SJSA1 (cell line): ENCODE data around the gene CHST7. TPM values are rescaled to one million over a fixed set of nuclear protein-coding genes. Genes with fewer than 3 reads are reported as not detected.

Source experiments
- DNase-seq, 2 experiments: peaks; one replicate each; pipeline ENCODE4 v3.0.0-alpha.2; 2015 to 2020; ENCODE audit warnings: low spot score in 2 of 2, low read depth in 1 of 2
- H3K27ac ChIP-seq: fragments of 250-450 bp; sonication (Bioruptor Pico); 2 replicates; pipeline ENCODE4 v1.5.1; 2020; ENCODE audit warnings: mild to moderate bottlenecking, moderate library complexity
- H3K27me3 ChIP-seq: fragments of 250-450 bp; sonication (Bioruptor Pico); replicated peaks from 2 replicates; pipeline ENCODE4 v1.5.1; 2020; ENCODE audit warnings: mild to moderate bottlenecking, moderate library complexity
- H3K36me3 ChIP-seq: fragments of 250-450 bp; sonication (Bioruptor Pico); 2 replicates; pipeline ENCODE4 v1.5.1; 2020; ENCODE audit warnings: mild to moderate bottlenecking
- H3K4me1 ChIP-seq: fragments of 250-450 bp; sonication (Bioruptor Pico); replicated peaks from 2 replicates; pipeline ENCODE4 v1.6.1; 2021; ENCODE audit warnings: mild to moderate bottlenecking
- H3K4me3 ChIP-seq: fragments of 250-450 bp; sonication (Bioruptor Pico); 2 replicates; pipeline ENCODE4 v1.5.1; 2020; ENCODE audit warnings: mild to moderate bottlenecking
- H3K9me3 ChIP-seq: fragments of 250-450 bp; sonication (Bioruptor Pico); replicated peaks from 2 replicates; pipeline ENCODE4 v1.5.1; 2020; ENCODE audit warnings: mild to moderate bottlenecking
- total RNA-seq: library from RNA; depleted of rRNA; stranded (reverse); fragments of >200 nt; shearing (Covaris generic); gene quantifications from 2 replicates; pipeline ENCODE4 v1.2.3, GENCODE V29; 2014

CHST7 gene
- total RNA-seq, 1 experiment from 2014 or later: 15.3 TPM

DNA sequence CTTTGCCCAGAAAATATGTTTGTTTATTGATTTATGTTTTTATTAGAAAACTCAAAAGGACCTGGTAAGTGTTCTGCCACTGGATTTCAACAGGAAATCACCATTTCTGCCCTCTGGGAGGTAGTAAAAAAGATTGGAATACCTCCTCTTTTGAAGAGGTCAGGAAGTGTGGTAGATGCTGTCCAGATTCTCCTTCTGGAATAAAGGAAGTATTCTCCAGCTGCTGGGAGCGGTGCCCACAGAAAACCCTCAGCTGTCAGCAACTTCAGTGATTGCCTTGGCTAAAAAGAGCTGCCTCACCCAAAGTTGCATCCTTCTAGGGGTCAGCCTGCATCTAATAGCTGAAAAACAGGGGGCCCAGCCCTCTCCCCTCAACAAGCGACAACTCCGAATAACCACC, 14.5 kb upstream of the CHST7 start:
- H3K9me3 ChIP-seq: no peaks in the 10 kb centered on the region
- no peak overlapping the region for H3K4me3 ChIP-seq
- no peak overlapping the region for H3K27ac ChIP-seq
- no peaks in the 10 kb centered on the region for H3K27me3 ChIP-seq
- H3K36me3 ChIP-seq: no peaks in the 10 kb centered on the region
- no peak for DNase-seq
- no peaks in the 10 kb centered on the region for H3K4me1 ChIP-seq

DNA sequence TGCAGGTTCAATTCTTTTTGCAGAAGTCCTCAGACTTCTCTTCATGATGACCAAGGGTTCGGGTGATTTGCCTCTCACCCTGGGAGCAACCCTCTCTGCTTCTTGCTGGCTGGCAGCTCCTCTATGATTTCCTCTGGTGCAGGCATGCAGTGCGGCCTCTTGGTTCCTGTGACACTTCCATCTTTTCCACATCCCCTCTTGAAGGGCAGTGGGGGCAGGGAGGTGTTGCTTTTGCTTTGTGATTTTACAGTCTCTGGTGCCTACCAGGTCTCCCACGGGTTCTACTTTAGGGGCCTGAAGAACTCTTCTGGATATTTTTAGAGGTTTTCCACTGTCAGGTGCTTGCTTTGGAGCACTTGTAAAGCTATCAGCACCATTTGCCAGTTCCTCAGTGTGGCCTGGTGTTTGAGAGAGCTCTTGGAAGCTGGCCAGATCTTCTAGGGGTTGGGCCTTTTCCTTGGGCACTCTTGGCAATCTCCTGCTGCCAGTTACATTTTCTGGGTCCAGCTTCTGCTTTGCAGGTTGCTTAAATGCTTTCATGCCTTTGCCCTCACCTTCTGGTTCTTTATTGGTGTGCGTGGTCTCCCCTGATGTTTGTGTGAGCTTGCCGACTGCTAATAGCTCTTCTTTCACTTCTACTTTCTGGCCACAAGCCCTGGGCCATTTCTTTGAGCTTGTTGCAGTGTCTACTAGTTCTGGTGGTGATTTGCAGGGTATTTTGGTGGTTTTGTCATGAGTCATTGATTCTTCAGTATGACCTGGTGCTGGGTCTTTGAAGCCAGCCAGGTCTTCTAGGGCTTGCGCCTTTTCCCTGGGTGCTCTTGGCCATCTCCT, 11.5 kb upstream of the CHST7 start:
- Histone ChIP-seq H3K4me3 (no peak overlapping the region), H3K27ac (no peak overlapping the region), H3K9me3 (no peaks in the 10 kb centered on the region), H3K36me3 (no peaks in the 10 kb centered on the region), H3K4me1 (peaks cover 6% of the 10 kb centered on the region; the same call in 1 of the 2 replicates), H3K27me3 (no peaks in the 10 kb centered on the region)
- no peak for DNase-seq

DNA sequence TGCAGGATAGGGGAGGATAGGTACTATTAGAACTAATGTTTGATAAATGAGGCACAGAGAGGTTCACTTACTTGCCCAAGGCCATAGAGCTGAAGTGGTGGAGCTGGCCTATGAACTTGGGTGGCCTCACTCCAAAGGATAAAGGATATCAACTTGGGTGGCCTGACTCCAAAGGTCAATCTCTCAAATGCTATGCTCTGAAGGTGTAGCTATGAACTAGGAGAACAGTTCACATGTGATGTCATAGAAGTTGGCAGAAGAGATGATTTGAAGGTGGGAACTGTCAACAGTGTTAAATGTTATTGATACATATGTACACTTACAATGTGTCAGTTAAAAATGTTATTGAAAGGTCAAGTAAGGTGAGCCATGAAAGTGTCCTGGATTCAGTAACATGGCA, 6.2 kb upstream of the CHST7 start:
- DNase-seq: no peak

DNA sequence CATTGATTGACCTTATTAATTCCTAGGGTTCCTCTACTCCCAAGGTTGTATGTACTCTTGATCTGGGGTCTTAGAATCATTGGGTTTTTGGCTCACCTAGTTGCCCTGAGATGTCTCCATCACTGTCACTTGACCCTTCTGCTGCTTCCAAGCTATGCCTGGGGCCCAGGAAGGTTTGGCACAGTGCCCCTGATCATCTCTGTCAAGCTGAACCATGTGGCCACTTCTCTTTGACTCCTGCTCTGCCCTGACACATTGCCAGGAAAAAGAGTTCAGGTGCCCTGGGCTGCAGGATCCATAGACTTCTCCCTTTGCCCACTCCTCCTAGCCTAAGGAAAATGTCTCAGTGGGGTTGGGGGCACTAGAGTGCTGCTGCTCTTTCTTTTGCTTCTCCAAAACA, 3.9 kb upstream of the CHST7 start:
- H3K27me3 ChIP-seq: no peaks in the 10 kb centered on the region
- H3K36me3 ChIP-seq: no peaks in the 10 kb centered on the region
- H3K4me1 ChIP-seq: peaks cover 28% of the 10 kb centered on the region
- no peak overlapping the region for H3K27ac ChIP-seq
- H3K4me3 ChIP-seq: no peak overlapping the region
- DNase-seq: no peak
- H3K9me3 ChIP-seq: no peaks in the 10 kb centered on the region

More for the DNA sequence above, 6.2 kb upstream of the CHST7 start:
- no peak overlapping the region for H3K4me3 ChIP-seq
- no peaks in the 10 kb centered on the region for H3K9me3 ChIP-seq
- no peak overlapping the region for H3K27ac ChIP-seq
- no peaks in the 10 kb centered on the region for H3K27me3 ChIP-seq
- peaks cover 15% of the 10 kb centered on the region; the same call in 1 of the 2 replicates for H3K4me1 ChIP-seq
- no peaks in the 10 kb centered on the region for H3K36me3 ChIP-seq

DNA sequence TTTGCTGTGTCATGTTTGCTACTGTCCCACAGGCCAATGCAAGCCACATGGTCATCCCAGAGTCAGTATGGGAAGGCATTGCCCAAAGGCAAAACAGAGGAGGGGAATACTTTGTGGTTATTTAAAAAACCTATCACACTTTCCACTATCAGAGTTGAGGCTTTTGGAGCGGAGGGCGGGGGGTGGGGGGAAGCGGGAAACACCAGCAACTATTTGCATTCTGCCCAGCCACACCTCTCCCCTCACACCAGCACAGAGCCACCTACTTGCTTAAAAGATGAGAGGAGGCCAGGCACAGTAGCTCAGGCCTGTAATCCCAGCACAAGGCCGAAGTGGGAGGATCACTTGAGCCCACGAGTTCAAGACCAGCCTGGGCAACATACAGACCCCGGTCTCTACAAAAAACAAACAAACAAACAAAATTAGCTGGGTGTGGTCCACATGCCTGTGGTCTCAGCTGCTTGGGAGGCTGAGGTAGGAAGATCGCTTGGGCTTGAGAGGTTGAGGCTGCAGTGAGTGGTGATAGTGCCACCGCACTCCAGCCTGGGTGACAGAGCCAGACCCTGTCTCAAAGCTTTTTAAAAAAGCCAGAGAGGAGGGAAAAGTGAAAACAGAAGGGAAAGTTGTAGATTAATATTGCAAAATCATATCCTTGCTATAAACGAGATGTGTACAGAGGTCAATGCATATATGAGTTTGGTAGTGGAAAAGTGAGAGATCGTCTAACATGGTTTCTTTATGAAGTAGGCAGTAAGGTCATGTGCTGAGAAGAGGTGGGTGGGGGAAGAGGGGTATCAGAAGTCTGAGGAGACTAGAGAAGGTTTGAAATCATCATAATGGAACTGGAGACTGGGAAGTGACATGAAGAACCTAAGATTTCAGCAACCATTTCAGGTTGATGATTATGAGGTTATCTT, 1.9 kb upstream of the CHST7 start:
- peaks cover 45% of the 10 kb centered on the region for H3K4me1 ChIP-seq
- H3K4me3 ChIP-seq: no peak overlapping the region
- no peaks in the 10 kb centered on the region for H3K27me3 ChIP-seq
- DNase-seq: no peak
- no peaks in the 10 kb centered on the region for H3K9me3 ChIP-seq
- no peak overlapping the region for H3K27ac ChIP-seq
- H3K36me3 ChIP-seq: no peaks in the 10 kb centered on the region

DNA sequence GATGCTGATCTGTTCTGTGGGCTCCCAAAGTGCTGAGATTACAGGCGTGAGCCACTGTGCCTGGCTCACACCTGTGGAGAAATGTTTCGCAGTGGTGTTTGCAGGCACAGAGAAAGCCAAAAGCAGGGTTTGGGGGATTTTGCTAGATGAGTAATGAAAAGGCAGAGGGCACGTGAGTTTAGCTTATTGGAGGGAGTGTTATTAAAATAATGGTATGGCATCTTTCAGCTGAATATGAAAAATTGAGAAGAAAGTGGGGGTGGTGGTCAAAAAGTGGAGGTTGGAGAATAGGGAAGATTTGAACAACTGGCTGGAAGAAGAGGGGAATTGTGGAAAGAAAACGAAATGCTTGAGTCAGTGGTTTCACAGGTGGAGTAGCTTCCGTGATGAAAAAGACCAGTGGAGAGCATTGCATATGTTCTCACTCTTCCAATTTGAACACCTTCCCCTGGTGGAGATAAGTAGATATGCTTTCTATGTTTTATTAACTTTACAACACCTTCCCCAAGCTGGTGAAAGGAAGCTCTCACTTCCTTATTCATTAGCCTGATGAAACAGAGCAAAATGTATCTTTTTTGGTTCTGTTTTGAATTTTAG, 1.1 kb upstream of the CHST7 start:
- no peak overlapping the region for H3K27ac ChIP-seq
- no peak overlapping the region for H3K4me3 ChIP-seq
- H3K4me1 ChIP-seq: peaks cover 47% of the 10 kb centered on the region
- no peaks in the 10 kb centered on the region for H3K27me3 ChIP-seq
- DNase-seq: no peak
- no peaks in the 10 kb centered on the region for H3K9me3 ChIP-seq
- H3K36me3 ChIP-seq: no peaks in the 10 kb centered on the region

DNA sequence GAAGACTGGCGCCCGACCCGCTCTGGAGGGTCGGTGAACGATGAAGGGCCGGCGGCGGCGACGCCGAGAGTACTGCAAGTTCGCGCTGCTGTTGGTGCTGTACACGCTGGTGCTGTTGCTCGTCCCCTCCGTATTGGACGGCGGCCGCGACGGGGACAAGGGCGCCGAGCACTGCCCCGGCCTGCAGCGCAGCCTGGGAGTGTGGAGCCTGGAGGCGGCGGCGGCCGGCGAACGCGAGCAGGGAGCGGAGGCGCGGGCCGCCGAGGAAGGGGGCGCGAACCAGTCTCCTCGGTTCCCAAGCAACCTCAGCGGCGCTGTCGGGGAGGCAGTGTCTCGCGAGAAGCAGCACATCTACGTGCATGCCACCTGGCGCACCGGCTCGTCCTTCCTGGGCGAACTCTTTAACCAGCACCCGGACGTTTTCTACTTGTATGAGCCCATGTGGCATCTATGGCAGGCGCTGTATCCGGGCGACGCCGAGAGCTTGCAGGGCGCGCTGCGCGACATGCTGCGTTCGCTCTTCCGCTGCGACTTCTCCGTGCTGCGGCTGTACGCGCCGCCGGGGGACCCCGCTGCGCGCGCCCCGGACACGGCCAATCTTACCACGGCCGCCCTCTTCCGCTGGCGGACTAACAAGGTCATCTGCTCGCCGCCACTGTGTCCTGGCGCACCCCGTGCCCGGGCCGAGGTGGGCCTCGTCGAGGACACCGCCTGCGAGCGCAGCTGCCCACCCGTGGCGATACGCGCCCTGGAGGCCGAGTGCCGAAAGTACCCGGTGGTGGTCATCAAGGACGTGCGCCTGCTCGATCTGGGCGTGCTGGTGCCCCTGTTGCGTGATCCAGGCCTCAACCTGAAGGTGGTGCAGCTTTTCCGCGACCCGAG, 568 bp downstream of the CHST7 start:
- Histone ChIP-seq H3K4me3 (peak overlapping the region; percentile 55), H3K27ac (no peak overlapping the region), H3K4me1 (peaks cover 51% of the 10 kb centered on the region), H3K9me3 (no peaks in the 10 kb centered on the region), H3K36me3 (no peaks in the 10 kb centered on the region), H3K27me3 (no peaks in the 10 kb centered on the region)
- DNase-seq: peak; percentile 55 to 74

DNA sequence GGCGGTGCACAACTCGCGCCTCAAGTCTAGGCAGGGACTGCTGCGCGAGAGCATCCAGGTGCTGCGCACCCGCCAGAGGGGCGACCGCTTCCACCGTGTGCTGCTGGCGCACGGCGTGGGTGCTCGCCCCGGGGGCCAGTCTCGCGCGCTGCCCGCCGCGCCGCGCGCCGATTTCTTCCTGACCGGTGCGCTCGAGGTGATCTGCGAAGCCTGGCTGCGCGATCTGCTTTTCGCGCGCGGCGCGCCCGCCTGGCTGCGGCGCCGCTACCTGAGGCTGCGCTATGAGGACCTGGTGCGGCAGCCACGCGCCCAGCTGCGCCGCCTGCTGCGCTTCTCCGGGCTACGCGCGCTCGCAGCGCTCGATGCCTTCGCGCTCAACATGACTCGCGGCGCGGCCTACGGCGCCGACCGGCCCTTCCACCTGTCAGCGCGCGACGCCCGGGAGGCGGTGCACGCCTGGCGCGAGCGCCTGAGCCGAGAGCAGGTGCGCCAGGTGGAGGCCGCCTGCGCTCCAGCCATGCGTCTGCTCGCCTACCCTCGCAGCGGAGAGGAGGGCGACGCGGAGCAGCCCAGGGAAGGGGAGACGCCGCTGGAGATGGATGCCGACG, 1.3 kb downstream of the CHST7 start:
- Histone ChIP-seq H3K27me3 (no peaks in the 10 kb centered on the region), H3K27ac (no peak overlapping the region), H3K36me3 (no peaks in the 10 kb centered on the region), H3K4me1 (peaks cover 51% of the 10 kb centered on the region), H3K9me3 (no peaks in the 10 kb centered on the region), H3K4me3 (peak overlapping the region; percentile 55)
- no peak for DNase-seq

DNA sequence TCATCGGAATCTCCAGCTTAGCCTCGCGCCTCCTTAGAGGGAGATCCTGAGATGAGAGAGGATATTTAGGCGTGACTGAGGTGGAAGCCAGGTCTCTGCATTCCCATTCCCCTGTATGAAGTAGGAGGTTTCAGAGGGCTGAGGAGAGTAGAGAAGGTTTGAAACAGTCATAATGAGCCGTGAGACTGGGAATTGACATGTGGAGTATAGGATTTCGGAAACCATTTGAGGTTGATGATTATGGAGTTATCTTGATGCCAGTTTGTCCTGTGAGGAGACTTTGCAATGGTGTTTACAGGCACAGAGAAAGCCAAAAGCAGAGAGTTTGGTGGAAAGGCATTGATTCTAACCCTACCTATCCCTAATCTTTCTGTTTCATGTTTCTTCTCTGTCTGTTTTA, 2.0 kb downstream of the CHST7 start:
- Histone ChIP-seq H3K9me3 (no peaks in the 10 kb centered on the region), H3K4me3 (peak overlapping the region; percentile 55), H3K27ac (no peak overlapping the region), H3K4me1 (peaks cover 51% of the 10 kb centered on the region), H3K36me3 (no peaks in the 10 kb centered on the region), H3K27me3 (no peaks in the 10 kb centered on the region)
- no peak for DNase-seq

DNA sequence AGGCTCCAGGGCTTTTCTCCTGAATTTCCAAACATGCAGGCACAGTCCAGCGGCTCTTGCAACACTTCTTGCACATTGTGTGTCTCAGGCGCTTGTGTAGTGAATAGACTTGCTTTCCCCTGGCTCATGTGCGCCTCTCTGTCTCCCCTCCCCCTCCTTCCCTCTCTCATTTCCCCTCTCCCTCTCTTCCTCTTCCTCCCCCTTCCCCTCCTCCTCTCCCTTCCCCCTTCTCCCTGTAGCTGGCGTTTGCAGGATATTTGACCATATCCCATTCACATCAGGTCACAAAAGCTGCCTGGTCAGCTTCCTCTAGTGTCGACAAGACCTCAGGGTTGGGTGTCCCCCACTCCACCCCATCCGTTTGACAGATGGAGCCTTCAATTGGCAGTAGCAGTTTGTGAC, 2.4 kb downstream of the CHST7 start:
- Histone ChIP-seq H3K9me3 (no peaks in the 10 kb centered on the region), H3K4me1 (peaks cover 51% of the 10 kb centered on the region), H3K36me3 (no peaks in the 10 kb centered on the region), H3K27me3 (no peaks in the 10 kb centered on the region), H3K27ac (no peak overlapping the region), H3K4me3 (peak overlapping the region; percentile 55)
- DNase-seq: no peak

DNA sequence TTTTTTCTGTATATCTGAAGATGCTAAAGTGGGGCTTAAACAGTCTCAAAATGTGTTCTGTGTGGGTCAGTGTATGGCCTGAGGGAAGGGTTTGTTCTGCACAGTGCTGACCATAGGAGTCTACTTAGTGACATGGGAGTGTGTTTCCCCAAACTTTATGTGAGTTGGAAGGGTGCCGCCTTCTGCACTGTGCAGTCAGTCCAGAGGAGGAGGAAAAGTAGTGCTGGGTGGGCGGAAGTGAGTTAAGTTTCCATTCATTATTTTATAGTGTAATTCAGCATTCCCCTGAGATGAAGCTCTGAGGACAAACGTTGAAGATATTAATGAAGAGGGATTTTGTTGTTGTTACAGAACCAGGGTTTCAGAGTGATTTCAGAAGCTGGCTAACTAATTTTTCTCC, 2.9 kb downstream of the CHST7 start:
- H3K4me1 ChIP-seq: peaks cover 53% of the 10 kb centered on the region
- no peak for DNase-seq
- H3K27me3 ChIP-seq: no peaks in the 10 kb centered on the region
- H3K4me3 ChIP-seq: no peak overlapping the region
- H3K27ac ChIP-seq: no peak overlapping the region
- no peaks in the 10 kb centered on the region for H3K36me3 ChIP-seq
- H3K9me3 ChIP-seq: no peaks in the 10 kb centered on the region

DNA sequence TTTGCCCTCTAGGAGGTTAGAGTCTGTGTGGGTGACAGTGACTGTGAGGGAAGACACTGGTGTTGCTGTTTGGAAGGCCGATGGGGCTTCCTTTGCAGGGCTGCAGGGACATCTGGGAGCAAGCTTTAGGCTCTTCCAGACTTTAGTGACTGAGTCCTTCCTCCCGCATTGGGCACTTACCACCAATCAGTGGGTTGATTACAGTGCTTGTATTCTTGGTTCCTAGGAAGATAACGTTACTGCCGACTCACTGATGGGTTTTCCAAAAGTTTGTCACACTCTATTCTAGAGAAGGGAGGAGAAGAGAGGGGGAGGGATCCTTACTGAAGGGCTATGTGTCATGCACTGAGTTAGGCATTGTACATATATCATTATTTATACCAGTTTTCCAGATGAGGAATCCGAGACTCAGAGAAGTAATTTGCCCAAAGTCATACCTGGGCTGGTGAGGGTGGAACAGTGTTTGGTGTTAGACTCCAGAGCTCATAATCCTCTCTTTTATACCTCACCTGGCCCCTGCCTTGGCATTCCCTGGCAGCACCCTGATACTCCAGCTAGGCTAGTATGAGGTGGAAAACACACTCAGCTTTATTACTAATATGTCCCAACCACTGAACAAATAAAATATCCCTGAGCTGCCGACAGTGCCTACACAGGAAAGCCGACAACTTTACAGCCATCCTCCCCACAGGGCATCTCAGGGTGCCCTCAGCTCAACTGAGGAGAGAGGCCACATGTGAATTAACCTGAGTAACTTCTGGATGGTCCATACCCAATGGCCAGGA, 3.8 kb downstream of the CHST7 start:
- H3K27me3 ChIP-seq: no peaks in the 10 kb centered on the region
- H3K4me1 ChIP-seq: peaks cover 57% of the 10 kb centered on the region
- no peak for DNase-seq
- no peak overlapping the region for H3K4me3 ChIP-seq
- no peaks in the 10 kb centered on the region for H3K9me3 ChIP-seq
- H3K36me3 ChIP-seq: no peaks in the 10 kb centered on the region
- no peak overlapping the region for H3K27ac ChIP-seq
